GM19351 (cell line): ENCODE measurements around the gene IGFBP7.

Experiments
- ATAC-seq: cut with Tn5 transposase; IDR thresholded peaks from one replicate; pipeline ENCODE4 v1.9.1; 2021; ENCODE audit warnings: mild to moderate bottlenecking, moderate library complexity; ENCODE audit not compliant: unreplicated experiment

IGFBP7 gene, protein sequence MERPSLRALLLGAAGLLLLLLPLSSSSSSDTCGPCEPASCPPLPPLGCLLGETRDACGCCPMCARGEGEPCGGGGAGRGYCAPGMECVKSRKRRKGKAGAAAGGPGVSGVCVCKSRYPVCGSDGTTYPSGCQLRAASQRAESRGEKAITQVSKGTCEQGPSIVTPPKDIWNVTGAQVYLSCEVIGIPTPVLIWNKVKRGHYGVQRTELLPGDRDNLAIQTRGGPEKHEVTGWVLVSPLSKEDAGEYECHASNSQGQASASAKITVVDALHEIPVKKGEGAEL

DNA sequence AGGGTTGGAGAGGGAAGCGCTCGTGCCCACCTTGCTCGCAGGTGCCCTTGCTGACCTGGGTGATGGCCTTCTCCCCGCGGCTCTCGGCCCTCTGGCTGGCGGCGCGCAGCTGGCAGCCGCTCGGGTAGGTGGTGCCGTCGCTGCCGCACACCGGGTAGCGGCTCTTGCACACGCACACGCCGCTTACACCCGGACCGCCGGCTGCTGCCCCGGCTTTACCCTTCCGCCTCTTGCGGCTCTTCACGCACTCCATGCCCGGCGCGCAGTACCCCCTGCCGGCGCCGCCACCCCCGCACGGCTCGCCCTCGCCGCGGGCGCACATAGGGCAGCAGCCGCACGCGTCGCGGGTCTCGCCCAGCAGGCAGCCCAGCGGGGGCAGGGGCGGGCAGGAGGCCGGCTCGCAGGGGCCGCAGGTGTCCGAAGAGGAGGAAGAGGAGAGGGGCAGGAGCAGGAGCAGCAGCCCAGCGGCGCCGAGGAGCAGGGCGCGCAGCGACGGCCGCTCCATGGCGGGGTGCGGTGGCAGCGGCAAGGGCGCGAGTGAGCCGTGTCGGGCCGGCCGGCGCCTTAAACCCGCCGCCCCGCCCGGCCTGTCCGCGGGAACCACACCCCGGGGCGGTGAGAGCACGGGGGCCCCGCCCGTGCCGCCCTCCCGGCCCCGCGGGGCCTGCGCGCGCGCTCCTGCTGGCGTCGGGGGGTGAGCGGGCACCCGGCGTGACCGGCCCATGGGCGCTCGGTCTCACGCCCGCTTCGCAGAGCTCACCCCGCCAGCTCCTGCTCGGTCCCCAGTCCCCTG lies at the start of gene IGFBP7:
Gene IGFBP7 (minus strand): TSS at position 539 of the 793 bp plus-strand sequence. CDS start 34 bp downstream, at position 505.
- ATAC-seq: peak; percentile 35

DNA sequence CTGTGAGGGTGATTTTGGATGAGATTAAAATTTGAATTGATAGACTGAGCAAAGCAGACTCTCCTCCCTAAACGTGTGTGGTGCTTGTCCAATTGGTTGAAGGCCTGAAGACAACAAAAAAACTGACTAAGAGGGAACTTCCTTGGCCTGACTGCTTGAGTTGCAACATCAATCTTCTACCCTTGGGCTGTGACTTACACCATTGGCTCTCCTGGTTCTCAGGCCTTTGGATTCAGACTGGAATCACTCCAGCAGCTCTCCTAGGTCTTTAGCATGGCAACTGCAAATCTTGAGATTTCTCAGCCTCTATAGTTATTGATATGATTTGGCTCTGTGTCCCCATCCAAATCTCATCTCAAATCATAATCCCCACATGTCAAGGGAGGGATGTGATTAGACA lies 49.7 kb upstream of the IGFBP7 start:
- no peak for ATAC-seq

DNA sequence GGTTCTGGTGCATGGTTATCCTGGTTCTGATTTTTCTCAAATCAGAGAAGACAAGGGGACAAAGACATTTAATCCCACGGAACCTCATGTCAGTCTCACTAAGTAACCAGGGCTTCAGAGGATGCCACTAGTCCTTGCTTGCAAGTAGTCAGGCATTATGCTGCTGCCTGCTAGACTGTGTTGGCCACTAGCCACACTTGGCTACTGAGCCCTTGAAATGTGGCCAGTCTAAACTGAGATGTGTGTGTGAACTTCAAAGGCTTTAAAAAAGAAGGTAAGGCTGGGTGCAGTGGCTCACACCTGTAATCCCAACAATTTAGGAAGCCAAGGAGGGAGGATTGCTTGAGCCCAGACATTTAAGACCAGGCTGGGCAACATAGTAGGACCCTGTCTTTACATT lies 48.6 kb upstream of the IGFBP7 start:
- ATAC-seq: no peak

DNA sequence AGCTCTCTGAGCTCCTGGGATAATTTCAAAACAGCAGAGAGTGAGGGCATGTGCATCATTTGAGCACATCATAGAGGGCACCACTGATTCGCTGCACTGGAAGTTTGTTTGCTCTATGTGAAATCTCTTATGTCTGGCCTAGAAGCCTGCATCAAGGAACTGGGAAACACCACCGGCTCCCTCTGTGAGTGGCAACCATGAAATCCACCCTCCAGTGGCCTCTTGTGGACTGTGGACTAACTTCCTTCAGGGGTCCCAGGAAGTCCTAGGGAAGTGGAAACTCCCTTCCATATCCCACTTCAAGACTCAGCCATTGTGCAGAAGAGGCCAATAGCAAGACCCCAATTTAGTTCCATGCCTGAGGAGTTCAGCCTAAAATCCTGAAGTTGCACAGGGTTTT lies 48.0 kb upstream of the IGFBP7 start:
- no peak for ATAC-seq

DNA sequence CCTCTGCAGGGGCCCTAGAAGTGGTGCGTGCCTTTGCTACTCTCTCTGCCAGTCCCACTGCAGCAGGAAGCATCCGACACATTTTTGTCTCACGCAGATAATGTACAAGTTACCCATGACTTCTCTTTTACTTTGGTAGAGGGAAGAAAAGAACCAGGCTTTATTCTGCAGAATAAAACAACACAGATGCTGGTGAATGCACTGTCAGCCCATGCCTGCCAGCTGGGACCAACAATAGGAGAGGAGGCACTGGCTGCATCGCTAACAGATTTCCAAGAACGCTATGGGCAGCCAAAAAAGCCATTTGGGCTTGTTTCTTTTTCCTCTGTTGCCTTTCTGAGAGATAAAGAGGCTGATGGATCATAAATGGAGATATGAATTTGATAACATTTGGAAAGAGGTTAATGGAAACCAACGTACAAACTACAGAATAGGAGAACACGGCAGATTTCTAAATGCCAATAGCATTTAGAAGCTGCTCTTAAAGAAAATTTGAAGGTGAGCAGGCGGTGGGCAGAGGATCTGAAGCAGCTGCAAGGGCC lies 47.5 kb upstream of the IGFBP7 start:
- no peak for ATAC-seq

DNA sequence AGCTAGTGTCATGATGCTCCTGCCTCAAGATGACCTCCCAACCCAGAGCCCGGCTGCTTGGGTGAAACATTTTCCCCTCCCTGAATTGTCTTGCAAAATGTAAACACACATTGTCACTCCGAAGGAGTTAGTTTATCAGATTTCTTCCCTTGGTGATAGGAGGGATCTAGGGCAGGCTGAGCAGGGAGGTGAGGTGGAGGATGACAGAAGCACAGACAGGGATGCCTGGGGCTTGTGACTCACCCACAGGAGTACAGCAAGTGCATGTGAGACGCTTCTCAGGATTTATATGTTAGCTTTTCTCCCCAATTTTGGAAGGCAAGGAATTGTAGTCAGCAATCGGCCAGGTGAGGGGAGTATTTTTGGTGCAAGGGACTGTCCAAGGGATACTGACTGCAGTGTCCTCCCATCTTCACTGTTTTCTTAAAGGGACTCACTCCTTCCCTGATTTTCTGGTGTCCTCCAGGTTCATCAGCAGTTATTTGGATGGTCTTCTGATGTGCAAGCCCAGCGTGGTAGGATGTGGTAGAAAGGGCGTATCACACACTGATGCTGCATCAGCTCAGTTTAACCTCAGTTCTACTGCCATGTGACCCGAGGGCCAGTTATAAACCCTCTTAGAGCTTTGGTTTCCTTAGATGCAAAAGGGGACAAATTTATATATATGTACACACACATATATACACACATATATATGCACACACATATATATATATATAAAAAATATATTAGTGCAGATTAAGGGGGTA lies 46.2 kb upstream of the IGFBP7 start:
- no peak for ATAC-seq

DNA sequence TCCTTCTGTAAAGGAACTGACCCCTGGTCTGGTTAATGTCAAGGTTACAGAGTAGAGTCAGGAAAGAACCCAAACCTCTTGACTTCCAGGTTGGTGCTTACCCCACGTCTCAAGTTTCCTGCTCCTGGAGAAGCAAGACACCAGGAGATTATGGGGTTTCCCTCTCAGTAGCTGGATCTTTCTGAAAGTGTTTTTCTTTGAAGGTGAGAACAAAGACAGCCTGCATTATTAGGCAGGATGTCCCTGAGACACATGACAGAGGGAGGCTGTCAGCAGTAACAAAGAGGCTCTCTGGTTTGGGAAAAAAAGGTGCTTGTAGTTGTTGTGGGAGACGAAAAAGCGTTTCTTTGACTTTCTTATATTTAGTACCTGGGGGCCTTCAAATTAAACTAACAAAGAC lies 44.7 kb upstream of the IGFBP7 start:
- no peak for ATAC-seq

DNA sequence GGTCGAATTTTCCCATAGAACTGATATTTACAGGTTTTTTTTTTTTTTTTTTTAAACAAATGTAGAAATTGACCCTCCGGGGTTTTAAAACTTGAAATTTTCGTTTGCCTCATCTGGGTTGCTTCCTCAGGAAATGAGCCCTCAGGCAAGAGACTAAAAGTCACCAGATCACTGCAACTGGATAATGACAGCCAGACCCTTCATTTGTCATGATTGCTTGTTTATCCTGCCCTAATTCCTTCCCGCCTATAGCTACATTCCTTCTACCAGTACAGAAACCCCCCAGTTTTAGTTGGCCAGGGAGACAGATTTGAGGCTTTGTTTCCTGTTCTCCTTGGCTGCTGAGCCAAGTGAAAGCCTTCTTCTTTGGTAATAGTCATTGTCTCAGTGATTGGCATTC lies 44.0 kb upstream of the IGFBP7 start:
- no peak for ATAC-seq

DNA sequence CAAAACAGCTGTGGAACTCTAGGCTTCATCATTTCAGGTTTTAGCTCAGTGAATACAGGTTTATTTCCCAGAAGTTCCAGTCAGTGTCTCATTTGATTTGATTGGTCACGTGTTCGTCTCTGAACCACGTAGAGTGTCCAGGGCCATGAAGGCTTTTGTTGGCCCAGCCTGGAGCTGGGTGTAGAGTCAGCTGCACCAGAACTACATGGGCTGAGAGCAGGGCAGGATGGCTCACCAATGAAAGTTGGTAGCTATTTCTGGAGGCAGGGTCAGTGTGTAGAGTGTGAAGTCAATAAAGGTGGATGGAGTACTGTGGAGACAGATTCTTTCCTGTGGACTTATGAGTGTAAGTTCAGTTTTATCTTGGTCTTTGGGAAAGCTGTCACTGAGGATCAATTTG lies 43.0 kb upstream of the IGFBP7 start:
- no peak for ATAC-seq

DNA sequence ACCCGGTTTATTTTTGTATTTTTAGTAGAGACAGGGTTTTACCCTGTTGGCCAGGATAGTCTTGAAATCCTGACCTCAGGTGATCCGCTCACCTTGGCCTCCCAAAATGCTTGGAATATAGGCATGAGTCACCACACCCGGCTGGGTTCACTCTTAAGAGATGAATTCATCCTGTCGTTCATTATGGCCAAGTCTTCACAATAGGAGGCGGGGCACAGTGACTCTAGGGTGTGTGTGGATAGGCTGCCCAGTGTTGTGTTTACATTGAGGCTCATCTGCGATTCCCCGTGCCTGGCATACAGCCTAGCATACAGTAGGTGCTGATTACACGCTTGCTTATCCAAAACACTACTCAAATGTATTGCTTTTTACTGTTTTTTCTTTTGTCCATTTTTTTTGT lies 41.3 kb upstream of the IGFBP7 start:
- ATAC-seq: no peak

DNA sequence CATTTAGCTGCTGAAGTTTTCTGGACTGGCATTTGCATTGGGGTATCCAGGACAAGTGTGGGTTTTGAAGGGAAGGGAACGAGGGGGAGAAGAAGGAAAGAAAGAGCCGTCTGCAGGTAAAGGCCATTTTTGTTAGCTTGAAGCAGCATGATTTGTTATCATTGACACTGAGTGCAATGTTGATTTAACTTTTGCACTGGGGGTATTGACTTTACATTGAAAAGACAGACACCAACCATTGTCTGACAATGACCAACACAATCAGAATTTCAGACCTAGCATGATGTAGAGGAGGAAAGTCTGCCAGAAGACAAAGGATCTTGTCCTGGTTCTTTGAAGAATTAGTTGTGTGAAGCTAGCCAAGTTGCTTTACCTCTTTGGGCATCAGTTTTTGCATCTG lies 39.6 kb upstream of the IGFBP7 start:
- ATAC-seq: no peak

DNA sequence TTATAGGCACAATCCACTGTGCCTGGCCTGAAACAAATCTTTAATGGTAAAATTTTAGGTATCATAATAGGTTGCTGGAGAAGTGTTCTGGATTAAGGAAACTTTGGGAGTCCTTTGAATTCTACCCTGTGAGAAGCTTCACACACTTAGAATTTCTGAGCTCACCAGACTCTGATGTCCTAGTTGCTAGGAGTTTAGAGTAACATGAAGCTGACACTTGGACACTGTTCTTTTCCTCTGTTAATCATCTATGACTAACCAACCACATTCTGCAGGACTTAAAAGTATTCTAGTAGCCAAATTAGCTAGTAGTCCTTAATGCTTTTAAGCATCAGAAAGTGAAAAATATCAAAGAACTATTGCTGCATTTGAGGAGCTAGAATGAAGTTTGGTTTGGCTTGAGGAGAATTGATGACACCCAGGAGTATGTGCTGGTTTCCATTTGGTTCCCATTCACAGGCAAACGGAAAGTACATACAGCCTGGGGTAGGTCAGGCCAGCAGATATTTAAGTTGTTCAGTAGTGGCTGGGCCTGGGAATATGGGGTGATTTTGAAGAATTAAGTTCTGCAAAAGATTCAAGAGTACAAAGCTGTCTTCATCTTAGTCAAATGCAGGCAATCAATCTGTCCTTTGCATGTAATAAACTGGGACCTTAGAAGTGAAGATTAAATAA lies 38.8 kb upstream of the IGFBP7 start:
- no peak for ATAC-seq

DNA sequence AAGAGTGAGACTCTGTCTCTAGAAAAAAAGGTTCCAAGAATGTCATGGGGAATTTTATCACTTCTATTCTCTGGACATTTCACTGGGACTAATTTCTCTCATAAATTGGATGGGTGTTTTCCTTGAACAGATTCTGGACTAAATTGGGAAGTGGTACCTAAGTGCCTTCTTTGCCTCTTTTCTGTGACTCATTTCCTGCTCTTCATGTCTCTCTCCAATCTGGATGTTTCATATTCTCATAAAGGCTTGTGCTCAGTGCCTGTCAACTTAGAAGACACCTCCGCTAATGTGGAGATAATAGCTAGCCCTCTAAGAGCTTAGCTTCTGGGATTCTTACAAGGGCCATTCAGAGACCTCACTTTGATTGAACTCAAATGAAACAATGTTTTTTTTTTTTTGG lies 38.0 kb upstream of the IGFBP7 start:
- no peak for ATAC-seq

DNA sequence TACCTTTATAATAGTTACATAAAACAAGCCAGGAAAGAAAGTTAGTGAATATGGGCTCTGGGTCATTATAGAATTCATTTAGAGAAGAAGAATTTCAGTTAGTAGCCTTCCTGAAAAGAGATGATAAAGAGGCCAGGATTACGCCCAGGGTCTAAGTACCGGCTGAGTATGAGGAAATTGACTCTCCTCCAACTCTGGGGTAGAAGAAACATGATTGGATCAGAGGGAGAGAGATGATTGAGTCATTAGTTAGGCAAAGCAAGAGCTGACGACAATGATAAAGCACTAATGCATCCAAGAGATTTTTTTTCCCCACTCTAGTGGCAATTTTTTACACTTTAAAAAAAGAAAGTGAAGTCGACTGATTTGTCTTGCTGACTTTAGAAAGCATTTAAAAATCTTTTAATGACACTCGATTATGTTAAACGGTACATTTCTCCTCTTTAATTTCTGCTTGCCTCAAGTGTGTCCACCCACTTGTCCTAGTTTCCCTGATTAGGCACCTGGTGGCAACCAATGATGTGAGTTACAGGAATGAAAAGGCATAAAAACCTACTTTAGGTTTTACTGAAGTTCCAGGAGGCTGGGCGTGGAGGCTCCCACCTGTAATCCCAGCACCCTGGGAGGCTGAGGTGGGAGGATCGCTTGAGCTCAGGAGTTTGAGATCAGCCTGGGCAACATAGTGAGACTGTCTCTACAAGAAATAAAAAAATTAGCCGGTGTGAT lies 37.3 kb upstream of the IGFBP7 start:
- ATAC-seq: no peak

DNA sequence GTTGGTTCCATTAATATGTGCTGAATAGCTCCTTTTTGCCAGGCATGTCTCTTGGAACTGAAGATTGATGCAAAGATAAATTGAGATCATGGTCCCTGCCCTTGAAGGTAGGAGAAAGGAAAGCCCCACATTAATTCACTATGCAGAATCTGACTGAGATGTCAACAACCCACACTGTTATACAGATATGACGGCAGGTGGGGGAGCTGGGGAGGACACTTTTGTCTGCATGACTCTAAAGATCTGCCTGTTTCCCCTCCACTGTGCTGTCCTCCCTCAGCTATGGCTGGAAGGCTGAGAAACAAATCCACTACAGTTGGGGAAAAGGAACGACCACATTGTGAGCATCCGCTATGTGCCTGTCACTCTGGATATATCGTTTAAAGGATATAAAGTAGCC lies 36.3 kb upstream of the IGFBP7 start:
- no peak for ATAC-seq

DNA sequence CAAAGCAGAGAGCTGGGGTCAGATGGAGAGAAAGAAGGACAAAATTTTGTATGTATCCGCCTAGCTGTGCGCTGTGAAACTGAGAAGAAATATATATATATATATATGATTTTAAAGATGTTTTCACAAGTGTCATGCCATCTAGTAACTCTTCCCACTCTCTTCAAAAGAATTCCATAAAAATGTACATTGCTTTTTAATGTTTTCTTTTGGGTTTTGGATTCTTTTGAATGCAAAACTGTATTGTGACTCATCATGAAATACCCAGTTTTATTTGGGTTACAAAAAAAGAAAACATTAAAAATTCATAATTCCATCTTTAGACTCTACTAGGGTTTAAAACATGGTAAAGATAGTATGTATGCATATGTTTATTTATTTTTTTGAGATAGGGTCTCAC lies 34.3 kb upstream of the IGFBP7 start:
- ATAC-seq: no peak

DNA sequence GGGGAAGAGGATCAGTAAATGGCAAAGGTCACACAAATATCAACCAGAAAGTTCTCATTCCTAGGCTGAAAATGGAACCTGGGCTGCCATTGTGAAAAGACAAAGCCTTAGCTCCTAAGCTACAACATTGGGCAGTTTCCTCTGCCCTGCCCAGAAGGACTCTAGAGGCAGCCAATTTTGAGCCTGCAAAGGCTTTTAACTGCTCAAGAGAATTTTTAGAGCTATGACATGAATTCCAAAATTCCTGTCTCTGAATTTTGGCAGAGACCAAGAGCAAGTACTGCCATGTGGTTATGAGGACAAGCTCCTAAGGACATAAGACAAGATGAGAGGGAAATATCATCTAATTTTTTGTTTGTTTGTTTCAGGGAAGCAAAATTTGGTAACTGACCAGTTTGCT lies 29.6 kb upstream of the IGFBP7 start:
- ATAC-seq: no peak

DNA sequence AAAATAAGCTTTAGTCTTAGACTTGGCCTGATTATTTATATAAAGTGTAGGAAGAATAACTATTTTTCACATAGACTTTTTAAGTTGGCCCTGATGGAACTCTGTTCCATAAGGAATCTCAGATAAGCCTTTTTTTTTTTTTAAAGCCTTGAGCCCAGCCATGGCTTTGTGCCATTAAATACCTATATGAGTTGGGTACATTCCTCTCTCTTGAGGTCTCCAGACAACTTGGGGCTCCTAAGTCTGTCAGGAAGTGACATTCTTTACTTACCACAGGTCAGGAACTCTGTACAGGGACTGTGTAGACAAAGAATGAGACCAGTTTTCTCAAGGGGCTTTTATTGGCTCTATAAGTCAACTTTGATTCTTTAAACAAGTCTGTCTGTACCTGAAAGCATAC lies 27.1 kb upstream of the IGFBP7 start:
- ATAC-seq: no peak

DNA sequence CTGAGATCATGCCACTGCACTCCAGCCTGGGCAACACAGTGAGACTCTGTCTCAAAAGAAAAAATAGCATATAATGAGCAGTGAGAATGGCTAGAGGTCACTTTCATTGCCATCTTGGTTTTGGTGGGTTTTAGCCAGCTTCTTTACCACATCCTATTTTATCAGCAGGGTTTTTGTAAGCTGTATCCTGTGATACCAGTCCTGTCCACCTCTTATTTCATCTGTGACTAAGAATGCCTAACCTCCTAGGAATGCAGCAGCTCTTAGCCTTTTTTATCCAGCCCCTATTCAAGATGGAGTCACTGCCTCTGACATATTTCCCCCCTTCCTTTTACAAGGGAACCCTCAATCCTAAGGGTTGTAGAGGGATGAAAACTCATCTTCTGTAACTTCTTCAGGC lies 26.1 kb upstream of the IGFBP7 start:
- no peak for ATAC-seq

DNA sequence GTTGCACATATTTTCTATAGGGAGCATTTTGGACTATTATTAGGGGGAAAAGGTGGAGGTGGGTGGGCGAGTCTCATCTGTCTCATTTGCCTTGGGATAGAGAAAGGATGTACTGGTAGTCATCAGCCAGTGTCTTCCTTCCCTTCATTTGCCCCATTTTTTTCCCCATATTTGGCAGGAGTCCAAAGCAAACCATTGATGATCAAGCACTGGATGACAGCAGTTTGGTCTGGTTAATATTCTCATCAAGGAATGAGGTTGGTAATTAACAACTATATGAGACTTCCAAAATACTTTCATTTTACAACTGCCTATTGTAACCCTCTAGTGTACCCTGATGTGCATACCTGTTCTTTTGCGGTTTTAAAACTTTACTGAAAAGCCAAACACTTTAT lies 22.6 kb upstream of the IGFBP7 start:
- ATAC-seq: no peak
